WTC11 (cell line): Measurements from ENCODE around the gene JUND. TPM values are rescaled to one million over a fixed set of nuclear protein-coding genes. Genes with fewer than 3 reads are reported as not detected.

Experiments
- ATAC-seq: fragments of 200-7000 bp; cut with Tn5 transposase; 2 replicates; pipeline ENCODE4 v1.10.0; 2021; ENCODE audit warnings: mild to moderate bottlenecking, moderate library complexity
- CTCF ChIA-PET: fragments of 300-600 bp; sonication (Branson Sonifier 250); formaldehyde crosslinking; loops from one replicate; lab custom pipeline; 2021; ENCODE audit warnings: antibody characterized with exemption; lab: Charles Lee
- POLR2A ChIA-PET: fragments of 350-600 bp; sonication (Branson Sonifier 250); formaldehyde crosslinking; loops from one replicate; lab custom pipeline; 2021; ENCODE audit warnings: antibody characterized with exemption; lab: Charles Lee
- DNase-seq: peaks from one replicate; pipeline ENCODE4 v3.0.0; 2021; ENCODE audit warnings: low spot score
- H3K27ac Mint-ChIP-seq: 2 replicates; pipeline ENCODE4 v1.8.0; 2021; ENCODE audit warnings: mixed read lengths
- H3K27me3 Mint-ChIP-seq: 2 replicates; pipeline ENCODE4 v1.8.0; 2021; ENCODE audit warnings: low read depth, mild to moderate bottlenecking, moderate library complexity, mixed read lengths
- H3K36me3 Mint-ChIP-seq: 2 replicates; pipeline ENCODE4 v1.8.0; 2021; ENCODE audit warnings: mixed read lengths
- H3K4me1 Mint-ChIP-seq: 2 replicates; pipeline ENCODE4 v1.8.0; 2022; ENCODE audit warnings: mixed read lengths
- H3K4me3 Mint-ChIP-seq: 2 replicates; pipeline ENCODE4 v1.8.0; 2021; ENCODE audit warnings: mild to moderate bottlenecking, moderate library complexity, mixed read lengths
- H3K9me3 Mint-ChIP-seq: 2 replicates; pipeline ENCODE4 v1.8.0; 2021; ENCODE audit warnings: mixed read lengths
- ATF3 ChIP-seq: sonication (generic); formaldehyde crosslinking; conservative IDR thresholded peaks from 2 replicates; pipeline ENCODE4 v1.8.1; 2022; ENCODE audit warnings: mild to moderate bottlenecking, missing genetic modification reagents
- CBFB ChIP-seq: sonication (generic); formaldehyde crosslinking; IDR thresholded peaks from 2 replicates; pipeline ENCODE4 v1.8.1; 2022; ENCODE audit warnings: mild to moderate bottlenecking, low read depth, missing genetic modification reagents
- E2F1 ChIP-seq: sonication (generic); formaldehyde crosslinking; IDR thresholded peaks from 2 replicates; pipeline ENCODE4 v1.8.0; 2022; ENCODE audit warnings: mild to moderate bottlenecking, missing genetic modification reagents
- ERG ChIP-seq: fragments of 250-450 bp; sonication (Bioruptor Pico); IDR thresholded peaks from 2 replicates; pipeline ENCODE4 v1.8.0; 2021; ENCODE audit warnings: mild to moderate bottlenecking
- FOXK1 ChIP-seq: sonication (generic); formaldehyde crosslinking; IDR thresholded peaks from 2 replicates; pipeline ENCODE4 v1.8.0; 2022; ENCODE audit warnings: mild to moderate bottlenecking, moderate library complexity, missing genetic modification reagents
- FOXP1 ChIP-seq: sonication (generic); formaldehyde crosslinking; IDR thresholded peaks from 2 replicates; pipeline ENCODE4 v1.8.0; 2022; ENCODE audit warnings: missing genetic modification reagents, mild to moderate bottlenecking, moderate library complexity, borderline replicate concordance
- GABPB1 ChIP-seq: sonication (generic); formaldehyde crosslinking; IDR thresholded peaks from 2 replicates; pipeline ENCODE4 v1.8.1; 2023; ENCODE audit warnings: mild to moderate bottlenecking, missing genetic modification reagents
- GTF2I ChIP-seq: fragments of 250-450 bp; sonication (Bioruptor Pico); conservative IDR thresholded peaks from 2 replicates; pipeline ENCODE4 v1.4.0; 2021; ENCODE audit warnings: mild to moderate bottlenecking
- IRF2 ChIP-seq: sonication (generic); formaldehyde crosslinking; IDR thresholded peaks from 2 replicates; pipeline ENCODE4 v1.8.0; 2022; ENCODE audit warnings: low read depth, missing genetic modification reagents, borderline replicate concordance
- JUN ChIP-seq: sonication (generic); formaldehyde crosslinking; IDR thresholded peaks from 2 replicates; pipeline ENCODE4 v1.8.0; 2023; ENCODE audit warnings: mild to moderate bottlenecking, missing genetic modification reagents
- NFYB ChIP-seq: sonication (generic); formaldehyde crosslinking; conservative IDR thresholded peaks from 2 replicates; pipeline ENCODE4 v1.8.0; 2022; ENCODE audit warnings: low read depth, missing genetic modification reagents
- OVOL2 ChIP-seq: fragments of 250-450 bp; sonication (Bioruptor Pico); IDR thresholded peaks from 2 replicates; pipeline ENCODE4 v1.9.0; 2021; ENCODE audit warnings: mild to moderate bottlenecking, borderline replicate concordance
- PRRX2 ChIP-seq: fragments of 250-450 bp; sonication (Bioruptor Pico); IDR thresholded peaks from 2 replicates; pipeline ENCODE4 v1.8.0; 2021; ENCODE audit warnings: mild to moderate bottlenecking
- SOX15 ChIP-seq: fragments of 250-450 bp; sonication (Bioruptor Pico); IDR thresholded peaks from 2 replicates; pipeline ENCODE4 v1.9.0; 2021; ENCODE audit warnings: mild to moderate bottlenecking
- USF2 ChIP-seq: sonication (generic); formaldehyde crosslinking; IDR thresholded peaks from 2 replicates; pipeline ENCODE4 v1.8.1; 2023; ENCODE audit warnings: mild to moderate bottlenecking, missing genetic modification reagents, moderate library complexity
- ZNF232 ChIP-seq: sonication (generic); formaldehyde crosslinking; IDR thresholded peaks from 2 replicates; pipeline ENCODE4 v1.8.0; 2022; ENCODE audit warnings: mild to moderate bottlenecking, missing genetic modification reagents
- ZNF425 ChIP-seq: fragments of 250-450 bp; sonication (Bioruptor Pico); conservative IDR thresholded peaks from 2 replicates; pipeline ENCODE4 v1.9.0; 2021; ENCODE audit warnings: mild to moderate bottlenecking
- total RNA-seq: library from RNA; stranded (reverse); gene quantifications from 3 replicates; pipeline ENCODE4 v1.2.3, GENCODE V29; 2021
- TF ChIP-seq, protein P1 (sequence below): sonication (generic); formaldehyde crosslinking; IDR thresholded peaks from 2 replicates; pipeline ENCODE4 v1.8.1; 2022; ENCODE audit warnings: missing genetic modification reagents, borderline replicate concordance

Gene JUND
- total RNA-seq, 1 experiment from 2014 or later = 121 TPM

- Mint-ChIP-seq H3K9me3 (no peaks in the 10 kb centered on the region), H3K36me3 (no peaks in the 10 kb centered on the region), H3K4me1 (peaks cover 57% of the 10 kb centered on the region), H3K27me3 (peaks cover 6% of the 10 kb centered on the region), H3K4me3 (peak overlapping the region; percentile 83), H3K27ac (peak overlapping the region; percentile 90)
- POLR2A ChIA-PET = no interaction called here
- no peak for TF ChIP-seq CBFB (CRISPR knock-in tag)
- TF ChIP-seq PRRX2 (CRISPR knock-in tag) = no peak
- no peak for TF ChIP-seq ZNF425 (CRISPR knock-in tag)
- TF ChIP-seq E2F1 (CRISPR knock-in tag) = no peak
- no peak for TF ChIP-seq JUN (CRISPR knock-in tag)
- TF ChIP-seq ZNF232 (CRISPR knock-in tag) = no peak
- ATAC-seq (no peak), DNase-seq (no peak)
- CTCF ChIA-PET = interaction anchor here (1.0 kb wide), 1 partner anchor 98 kb away, joined by 3 read pairs; no protein-coding TSS in a partner anchor
Measured at GRCh38 chr19:18290302-18291018, 9.0 kb upstream of the JUND start.

GRCh38 chr19:18289471-18290301 lies 8.3 kb upstream of the JUND start:
- TF ChIP-seq SOX15 (CRISPR knock-in tag) (no peak), ZNF232 (CRISPR knock-in tag) (no peak), ATF3 (CRISPR knock-in tag) (no peak), OVOL2 (CRISPR knock-in tag) (no peak), NFYB (CRISPR knock-in tag) (no peak), USF2 (no peak), GABPB1 (no peak)
- TF ChIP-seq, all 79 proteins: peak for 0
- Mint-ChIP-seq H3K4me1 (peaks cover 62% of the 10 kb centered on the region), H3K27ac (no peak overlapping the region), H3K4me3 (peak overlapping the region; percentile 31), H3K9me3 (no peaks in the 10 kb centered on the region), H3K27me3 (peaks cover 9% of the 10 kb centered on the region), H3K36me3 (no peaks in the 10 kb centered on the region)
- POLR2A ChIA-PET = no interaction called here
- no peak for DNase-seq
- ATAC-seq = no peak
- CTCF ChIA-PET = interaction anchor here (0.7 to 1.0 kb wide), 4 partner anchors 10 to 99 kb away, joined by 3 read pairs; partner anchors contain the start of gene GDF15

DNA sequence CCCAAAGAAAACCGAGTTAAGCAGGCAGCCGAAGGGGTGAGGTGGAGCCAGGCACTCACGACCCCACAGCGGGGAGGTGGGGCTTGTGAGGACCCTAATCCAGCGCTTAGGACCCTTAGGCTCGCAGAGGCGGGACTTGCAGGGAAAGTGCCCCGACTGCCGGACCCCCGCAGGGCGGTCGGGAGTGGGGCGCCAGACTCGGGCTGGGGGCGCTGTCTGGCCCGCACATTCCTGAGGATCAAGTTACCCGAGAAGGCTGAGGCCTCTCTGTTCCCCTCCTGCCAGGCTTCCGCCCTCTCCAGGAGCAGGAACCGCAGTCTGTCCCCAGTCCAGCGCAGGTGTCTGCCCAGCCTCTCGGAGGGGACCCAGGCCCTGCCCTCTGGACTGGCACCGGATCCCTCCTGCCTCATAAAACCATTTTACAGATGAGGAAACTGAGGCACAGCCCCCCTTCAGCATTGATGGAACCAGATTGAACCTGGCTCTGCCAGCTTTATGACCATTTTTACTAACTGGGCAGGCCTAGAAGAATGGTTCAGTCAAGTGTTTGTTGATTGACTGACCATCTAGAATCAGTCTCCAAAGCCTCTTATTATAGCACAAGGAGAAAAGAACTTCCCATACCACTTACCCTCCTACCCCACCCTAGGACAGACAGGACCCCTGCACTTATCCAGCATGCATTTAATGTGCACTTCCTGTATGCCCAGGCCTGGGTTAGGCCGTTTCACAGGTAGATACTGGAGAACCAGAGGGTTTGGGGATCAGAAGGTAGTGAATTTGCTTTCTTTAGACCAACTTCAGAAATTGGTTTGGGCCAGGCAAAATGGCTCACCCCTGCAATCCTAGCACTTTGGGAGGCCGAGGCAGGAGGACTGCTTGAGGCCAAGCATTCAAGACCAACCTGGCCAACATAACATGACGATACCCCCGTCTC lies 6.7 kb upstream of the JUND start:
- H3K27me3 Mint-ChIP-seq = peaks cover 9% of the 10 kb centered on the region
- peak overlapping the region; percentile 94 for H3K27ac Mint-ChIP-seq
- H3K4me3 Mint-ChIP-seq = peak overlapping the region; percentile 61
- H3K4me1 Mint-ChIP-seq = peaks cover 50% of the 10 kb centered on the region
- H3K36me3 Mint-ChIP-seq = no peaks in the 10 kb centered on the region
- H3K9me3 Mint-ChIP-seq = no peaks in the 10 kb centered on the region
- ATAC-seq (peak; percentile 66), DNase-seq (peak; percentile 84)
- ChIA-PET POLR2A (interaction anchor here (0.6 to 1.0 kb wide), 3 partner anchors 9 to 58 kb away, joined by 4 to 6 read pairs (median 5); no protein-coding TSS in a partner anchor), CTCF (interaction anchor here (1.0 to 1.9 kb wide), 3 partner anchors 8 to 98 kb away, joined by 3 to 5 read pairs (median 4); partner anchors contain the start of gene GDF15)
- no peak for TF ChIP-seq IRF2 (CRISPR knock-in tag)
- no peak for TF ChIP-seq FOXP1 (CRISPR knock-in tag)
- no peak for TF ChIP-seq ERG (CRISPR knock-in tag)
- TF ChIP-seq E2F1 (CRISPR knock-in tag) = no peak
- peak; percentile 50; the same call in 1 of the 2 replicates for TF ChIP-seq FOXK1
- no peak for TF ChIP-seq GTF2I
- TF ChIP-seq, protein P1, sequence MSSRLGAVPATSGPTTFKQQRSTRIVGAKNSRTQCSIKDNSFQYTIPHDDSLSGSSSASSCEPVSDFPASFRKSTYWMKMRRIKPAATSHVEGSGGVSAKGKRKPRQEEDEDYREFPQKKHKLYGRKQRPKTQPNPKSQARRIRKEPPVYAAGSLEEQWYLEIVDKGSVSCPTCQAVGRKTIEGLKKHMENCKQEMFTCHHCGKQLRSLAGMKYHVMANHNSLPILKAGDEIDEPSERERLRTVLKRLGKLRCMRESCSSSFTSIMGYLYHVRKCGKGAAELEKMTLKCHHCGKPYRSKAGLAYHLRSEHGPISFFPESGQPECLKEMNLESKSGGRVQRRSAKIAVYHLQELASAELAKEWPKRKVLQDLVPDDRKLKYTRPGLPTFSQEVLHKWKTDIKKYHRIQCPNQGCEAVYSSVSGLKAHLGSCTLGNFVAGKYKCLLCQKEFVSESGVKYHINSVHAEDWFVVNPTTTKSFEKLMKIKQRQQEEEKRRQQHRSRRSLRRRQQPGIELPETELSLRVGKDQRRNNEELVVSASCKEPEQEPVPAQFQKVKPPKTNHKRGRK (CRISPR knock-in tag) = no peak
